Activated naive CD4-positive, alpha-beta T cell treated with anti-CD3 and anti-CD28 coated beads for 36 hours (primary cell): ENCODE results near the gene NOS2. TPM values are rescaled to one million over a fixed set of nuclear protein-coding genes. Genes with fewer than 3 reads are reported as not detected.
"Not testable (repeated sequence)": the region's sequence is repeated elsewhere in the genome, so short reads cannot be mapped to it uniquely, and the experiment has no call there.

ENCODE experiments used
- CTCF ChIA-PET: fragments of 350-600 bp; sonication (Branson Sonifier 250); formaldehyde crosslinking; loops from one replicate; lab custom pipeline; 2021; ENCODE audit warnings: antibody characterized with exemption; lab: Charles Lee
- DNase-seq: peaks from one replicate; pipeline ENCODE4 v3.0.0-alpha.2; 2020
- H3K27ac Mint-ChIP-seq: one replicate; pipeline ENCODE4 v1.8.0; 2021; ENCODE audit warnings: mild to moderate bottlenecking, mixed read lengths
- H3K27me3 Mint-ChIP-seq: one replicate; pipeline ENCODE4 v1.8.0; 2021; ENCODE audit warnings: low read depth, mixed read lengths
- H3K36me3 Mint-ChIP-seq: one replicate; pipeline ENCODE4 v1.8.0; 2021; ENCODE audit warnings: low read depth, mixed read lengths
- H3K4me1 Mint-ChIP-seq: one replicate; pipeline ENCODE4 v1.8.0; 2021; ENCODE audit warnings: low read depth, mixed read lengths
- H3K4me3 Mint-ChIP-seq: one replicate; pipeline ENCODE4 v1.8.0; 2021; ENCODE audit warnings: mild to moderate bottlenecking, moderate library complexity, mixed read lengths
- H3K9me3 Mint-ChIP-seq: one replicate; pipeline ENCODE4 v1.8.0; 2021; ENCODE audit warnings: mixed read lengths
- intact Hi-C: fragments of 100-400 bp; cut with micrococcal nuclease; formaldehyde crosslinking; loops from one replicate; pipeline ENCODE4 v1.15.1; 2023
- total RNA-seq, 2 experiments: library from RNA; stranded (reverse); gene quantifications; one replicate each; pipeline ENCODE4 v1.2.3, GENCODE V29; 2021

The NOS2 gene
- total RNA-seq, 2 experiments from 2014 or later, result 0.05 to 0.07 TPM

- H3K4me1 Mint-ChIP-seq, CTCF ChIA-PET, H3K27ac Mint-ChIP-seq, intact Hi-C loops, H3K36me3 Mint-ChIP-seq, H3K9me3 Mint-ChIP-seq, H3K4me3 Mint-ChIP-seq, DNase-seq, H3K27me3 Mint-ChIP-seq: not testable (repeated sequence)
Observed at GRCh38 chr17:27749562-27750150, 50.7 kb downstream of the NOS2 start.

- Mint-ChIP-seq H3K9me3 (no peaks in the 10 kb centered on the region), H3K4me1 (no peaks in the 10 kb centered on the region), H3K27me3 (no peaks in the 10 kb centered on the region), H3K4me3 (no peak overlapping the region), H3K27ac (no peak overlapping the region), H3K36me3 (no peaks in the 10 kb centered on the region)
- intact Hi-C loops, result no loop called here
- DNase-seq, result no peak
- CTCF ChIA-PET, result interaction anchor here (1.1 kb wide), 1 partner anchor 97 kb away, joined by 3 read pairs; no protein-coding TSS in a partner anchor
Observed at GRCh38 chr17:27748360-27748825, 51.9 kb downstream of the NOS2 start.

GRCh38 chr17:27747462-27748359, 52.6 kb downstream of the NOS2 start:
- H3K27ac Mint-ChIP-seq, result no peak overlapping the region
- CTCF ChIA-PET, result interaction anchor here (1.9 kb wide), 1 partner anchor 8 kb away, joined by 4 read pairs; no protein-coding TSS in a partner anchor
- no peak overlapping the region for H3K4me3 Mint-ChIP-seq
- intact Hi-C loops, result no loop called here
- H3K4me1 Mint-ChIP-seq, result no peaks in the 10 kb centered on the region
- H3K36me3 Mint-ChIP-seq, result no peaks in the 10 kb centered on the region
- H3K9me3 Mint-ChIP-seq, result no peaks in the 10 kb centered on the region
- H3K27me3 Mint-ChIP-seq, result no peaks in the 10 kb centered on the region
- no peak for DNase-seq

- H3K9me3 Mint-ChIP-seq, result no peaks in the 10 kb centered on the region
- H3K27me3 Mint-ChIP-seq, result no peaks in the 10 kb centered on the region
- H3K4me1 Mint-ChIP-seq, result no peaks in the 10 kb centered on the region
- CTCF ChIA-PET, result interaction anchor here (1.9 kb wide), 1 partner anchor 9 kb away, joined by 4 read pairs; no protein-coding TSS in a partner anchor
- H3K27ac Mint-ChIP-seq, result no peak overlapping the region
- no peak for DNase-seq
- H3K4me3 Mint-ChIP-seq, result no peak overlapping the region
- H3K36me3 Mint-ChIP-seq, result no peaks in the 10 kb centered on the region
- intact Hi-C loops, result no loop called here
Observed at GRCh38 chr17:27746881-27747280, 53.4 kb downstream of the NOS2 start.

GRCh38 chr17:27746320-27746719, 54.0 kb downstream of the NOS2 start:
- H3K9me3 Mint-ChIP-seq, H3K36me3 Mint-ChIP-seq, H3K4me1 Mint-ChIP-seq, intact Hi-C loops, DNase-seq, H3K27ac Mint-ChIP-seq, H3K4me3 Mint-ChIP-seq, H3K27me3 Mint-ChIP-seq: not testable (repeated sequence)
- CTCF ChIA-PET, result interaction anchor here (1.9 kb wide), 1 partner anchor 10 kb away, joined by 4 read pairs; no protein-coding TSS in a partner anchor

- H3K27me3 Mint-ChIP-seq, H3K9me3 Mint-ChIP-seq, intact Hi-C loops, H3K36me3 Mint-ChIP-seq, CTCF ChIA-PET, H3K4me3 Mint-ChIP-seq, H3K4me1 Mint-ChIP-seq, DNase-seq, H3K27ac Mint-ChIP-seq: not testable (repeated sequence)
Observed at GRCh38 chr17:27745207-27745830, 55.0 kb downstream of the NOS2 start.

- intact Hi-C loops, result no loop called here
- H3K4me1 Mint-ChIP-seq, result no peaks in the 10 kb centered on the region
- H3K4me3 Mint-ChIP-seq, result no peak overlapping the region
Observed at GRCh38 chr17:27743281-27743885, 56.9 kb downstream of the NOS2 start.

GRCh38 chr17:27741971-27742575, 58.3 kb downstream of the NOS2 start:
- intact Hi-C loops, result no loop called here
- no peaks in the 10 kb centered on the region for H3K4me1 Mint-ChIP-seq
- DNase-seq, result no peak
- CTCF ChIA-PET, result interaction anchor here (0.6 to 1.5 kb wide), 2 partner anchors 75 to 87 kb away, joined by 4 to 6 read pairs; no protein-coding TSS in a partner anchor
- H3K9me3 Mint-ChIP-seq, result no peaks in the 10 kb centered on the region
- H3K27ac Mint-ChIP-seq, result no peak overlapping the region
- no peak overlapping the region for H3K4me3 Mint-ChIP-seq
- no peaks in the 10 kb centered on the region for H3K36me3 Mint-ChIP-seq
- H3K27me3 Mint-ChIP-seq, result no peaks in the 10 kb centered on the region

More at GRCh38 chr17:27743281-27743885, 56.9 kb downstream of the NOS2 start:
- Mint-ChIP-seq H3K9me3 (no peaks in the 10 kb centered on the region), H3K27ac (no peak overlapping the region), H3K27me3 (no peaks in the 10 kb centered on the region), H3K36me3 (no peaks in the 10 kb centered on the region)
- DNase-seq, result no peak
- CTCF ChIA-PET, result interaction anchor here (0.7 kb wide), 1 partner anchor 65 kb away, joined by 3 read pairs; no protein-coding TSS in a partner anchor

- Mint-ChIP-seq H3K27me3 (no peaks in the 10 kb centered on the region), H3K4me1 (no peaks in the 10 kb centered on the region), H3K27ac (no peak overlapping the region), H3K36me3 (no peaks in the 10 kb centered on the region), H3K4me3 (no peak overlapping the region), H3K9me3 (no peaks in the 10 kb centered on the region)
- no peak for DNase-seq
- CTCF ChIA-PET, result interaction anchor here (0.7 to 1.5 kb wide), 3 partner anchors 15 to 86 kb away, joined by 3 to 6 read pairs (median 4); no protein-coding TSS in a partner anchor
- intact Hi-C loops, result no loop called here
Observed at GRCh38 chr17:27741361-27741861, 58.9 kb downstream of the NOS2 start.

- H3K9me3 Mint-ChIP-seq, H3K4me3 Mint-ChIP-seq, H3K36me3 Mint-ChIP-seq, H3K4me1 Mint-ChIP-seq, intact Hi-C loops, DNase-seq, H3K27me3 Mint-ChIP-seq, H3K27ac Mint-ChIP-seq: not testable (repeated sequence)
- CTCF ChIA-PET, result interaction anchor here (1.1 to 1.6 kb wide), 3 partner anchors 16 to 138 kb away, joined by 3 to 4 read pairs (median 4); no protein-coding TSS in a partner anchor
Observed at GRCh38 chr17:27740541-27740940, 59.8 kb downstream of the NOS2 start.

GRCh38 chr17:27733773-27734172, 66.6 kb downstream of the NOS2 start:
- intact Hi-C loops, result no loop called here
- H3K27me3 Mint-ChIP-seq, result peaks cover 9% of the 10 kb centered on the region
- H3K4me1 Mint-ChIP-seq, result no peaks in the 10 kb centered on the region
- H3K4me3 Mint-ChIP-seq, result no peak overlapping the region
- no peaks in the 10 kb centered on the region for H3K36me3 Mint-ChIP-seq
- no peak overlapping the region for H3K27ac Mint-ChIP-seq
- DNase-seq, result no peak
- H3K9me3 Mint-ChIP-seq, result no peaks in the 10 kb centered on the region
- CTCF ChIA-PET, result interaction anchor here (1.2 to 1.4 kb wide), 2 partner anchors 23 to 79 kb away, joined by 3 read pairs; no protein-coding TSS in a partner anchor
